GM21367 (cell line): ENCODE measurements around the gene INTS1.
"Not testable (repeated sequence)": the region's sequence is repeated elsewhere in the genome, so short reads cannot be mapped to it uniquely, and the experiment has no call there.

Source experiments
- ATAC-seq: cut with Tn5 transposase; IDR thresholded peaks from one replicate; pipeline ENCODE4 v1.9.1; 2021; ENCODE audit not compliant: unreplicated experiment

INTS1 gene

GRCh38 chr7:1449501-1449900 is 54.7 kb downstream of the INTS1 start:
- ATAC-seq, result no peak

GRCh38 chr7:1448958-1449357 is 55.2 kb downstream of the INTS1 start:
- ATAC-seq, result no peak

GRCh38 chr7:1447551-1448244 is 56.5 kb downstream of the INTS1 start:
- no peak for ATAC-seq

GRCh38 chr7:1447112-1447511 is 57.1 kb downstream of the INTS1 start:
- ATAC-seq, result no peak

GRCh38 chr7:1446620-1447032 is 57.6 kb downstream of the INTS1 start:
- no peak for ATAC-seq

GRCh38 chr7:1446026-1446425 is 58.2 kb downstream of the INTS1 start:
- not testable (repeated sequence) for ATAC-seq

GRCh38 chr7:1445341-1445740 is 58.8 kb downstream of the INTS1 start:
- ATAC-seq, result no peak

GRCh38 chr7:1444925-1445322 is 59.3 kb downstream of the INTS1 start:
- ATAC-seq, result no peak

GRCh38 chr7:1444214-1444924 is 59.8 kb downstream of the INTS1 start:
- ATAC-seq, result no peak

- not testable (repeated sequence) for ATAC-seq
These were observed 60.5 kb downstream of the INTS1 start for GRCh38 chr7:1443587-1444200.

- ATAC-seq, result no peak
These were observed 61.6 kb downstream of the INTS1 start for GRCh38 chr7:1442355-1443124.

- no peak for ATAC-seq
These were observed 62.4 kb downstream of the INTS1 start for GRCh38 chr7:1441615-1442354.

GRCh38 chr7:1440620-1441019 is 63.6 kb downstream of the INTS1 start:
- no peak for ATAC-seq

GRCh38 chr7:1439373-1440363 is 64.5 kb downstream of the INTS1 start:
- ATAC-seq, result no peak

GRCh38 chr7:1438821-1439220 is 65.4 kb downstream of the INTS1 start:
- no peak for ATAC-seq

- ATAC-seq, result no peak
These were observed 66.0 kb downstream of the INTS1 start for GRCh38 chr7:1438208-1438607.

- ATAC-seq, result no peak
These were observed 66.9 kb downstream of the INTS1 start for GRCh38 chr7:1437155-1437880.

- ATAC-seq, result no peak
These were observed 67.6 kb downstream of the INTS1 start for GRCh38 chr7:1436608-1437007.
